Measurements from ENCODE around the gene CCP110.

Gene CCP110

GRCh38 chr16:19555186-19555937 lies 31.6 kb downstream of the CCP110 start, which contains the start of gene VPS35L:
Gene VPS35L (plus strand): TSS chr16:19555703. CDS start chr16:19555730, 27 bp downstream.
- DNase-seq (ENCODE audit: low read depth, low spot score), result peak; percentile 99
- H3K4me3 ChIP-seq (ENCODE audit: insufficient read length, low read depth), result peak within 1 kb of the TSS; percentile 80
- no peaks in the 10 kb centered on the region for H3K4me1 ChIP-seq (ENCODE audit: insufficient read depth, insufficient read length)
- no peaks in the 10 kb centered on the region for H3K9me3 ChIP-seq (ENCODE audit: insufficient read depth, low read length)
- no peaks in the 10 kb centered on the region for H3K27me3 ChIP-seq (ENCODE audit: insufficient read depth, insufficient read length)
- peaks cover 30% of the 10 kb centered on the region for H3K36me3 ChIP-seq (ENCODE audit: insufficient read depth, insufficient read length, low read length)
- TF ChIP-seq YY1 (IDR thresholded peaks at IDR 0.05; ENCODE audit: insufficient read depth, insufficient read length) (peak; percentile 100), ZNF274 (IDR thresholded peaks at IDR 0.05; ENCODE audit: low read depth, low read length) (no peak)
- peak within 1 kb of the TSS; percentile 89 for H3K9ac ChIP-seq (ENCODE audit: insufficient read length, low read depth)

GRCh38 chr16:19555938-19556771 lies 32.4 kb downstream of the CCP110 start:
- Histone ChIP-seq H3K36me3 (ENCODE audit: insufficient read depth, insufficient read length, low read length) (peaks cover 30% of the 10 kb centered on the region), H3K9me3 (ENCODE audit: insufficient read depth, low read length) (no peaks in the 10 kb centered on the region), H3K4me3 (ENCODE audit: insufficient read length, low read depth) (peak overlapping the region; percentile 80), H3K9ac (ENCODE audit: insufficient read length, low read depth) (peak overlapping the region; percentile 89), H3K27me3 (ENCODE audit: insufficient read depth, insufficient read length) (no peaks in the 10 kb centered on the region), H3K4me1 (ENCODE audit: insufficient read depth, insufficient read length) (no peaks in the 10 kb centered on the region)
- no peak for TF ChIP-seq ZNF274 (IDR thresholded peaks at IDR 0.05; ENCODE audit: low read depth, low read length)
- DNase-seq (ENCODE audit: low read depth, low spot score), result peak; percentile 50

GRCh38 chr16:19559242-19559910 lies 35.6 kb downstream of the CCP110 start:
- Histone ChIP-seq H3K27me3 (ENCODE audit: insufficient read depth, insufficient read length) (no peaks in the 10 kb centered on the region), H3K9me3 (ENCODE audit: insufficient read depth, low read length) (peaks cover 11% of the 10 kb centered on the region; the same call in 1 of the 2 replicates), H3K9ac (ENCODE audit: insufficient read length, low read depth) (no peak overlapping the region), H3K36me3 (ENCODE audit: insufficient read depth, insufficient read length, low read length) (peaks cover 5% of the 10 kb centered on the region), H3K4me3 (ENCODE audit: insufficient read length, low read depth) (no peak overlapping the region), H3K4me1 (ENCODE audit: insufficient read depth, insufficient read length) (no peaks in the 10 kb centered on the region)
- no peak for DNase-seq (ENCODE audit: low read depth, low spot score)
- TF ChIP-seq SUZ12 (IDR thresholded peaks at IDR 0.05; ENCODE audit: extremely low read depth, insufficient read depth, insufficient read length) (no peak), YY1 (IDR thresholded peaks at IDR 0.05; ENCODE audit: insufficient read depth, insufficient read length) (no peak), ZNF274 (IDR thresholded peaks at IDR 0.05; ENCODE audit: low read depth, low read length) (no peak)

GRCh38 chr16:19560078-19560477 lies 36.3 kb downstream of the CCP110 start:
- H3K4me1 ChIP-seq (ENCODE audit: insufficient read depth, insufficient read length), result no peaks in the 10 kb centered on the region
- H3K36me3 ChIP-seq (ENCODE audit: insufficient read depth, insufficient read length, low read length), result peaks cover 12% of the 10 kb centered on the region
- no peak overlapping the region for H3K4me3 ChIP-seq (ENCODE audit: insufficient read length, low read depth)
- TF ChIP-seq ZNF274 (IDR thresholded peaks at IDR 0.05; ENCODE audit: low read depth, low read length), result no peak
- peaks cover 11% of the 10 kb centered on the region; the same call in 1 of the 2 replicates for H3K9me3 ChIP-seq (ENCODE audit: insufficient read depth, low read length)
- DNase-seq (ENCODE audit: low read depth, low spot score), result no peak
- H3K9ac ChIP-seq (ENCODE audit: insufficient read length, low read depth), result no peak overlapping the region
- no peaks in the 10 kb centered on the region for H3K27me3 ChIP-seq (ENCODE audit: insufficient read depth, insufficient read length)

GRCh38 chr16:19563377-19563776 lies 39.6 kb downstream of the CCP110 start:
- TF ChIP-seq YY1 (IDR thresholded peaks at IDR 0.05; ENCODE audit: insufficient read depth, insufficient read length) (no peak), SUZ12 (IDR thresholded peaks at IDR 0.05; ENCODE audit: extremely low read depth, insufficient read depth, insufficient read length) (no peak), ZNF274 (IDR thresholded peaks at IDR 0.05; ENCODE audit: low read depth, low read length) (no peak)
- Histone ChIP-seq H3K4me1 (ENCODE audit: insufficient read depth, insufficient read length) (no peaks in the 10 kb centered on the region), H3K27me3 (ENCODE audit: insufficient read depth, insufficient read length) (no peaks in the 10 kb centered on the region), H3K9me3 (ENCODE audit: insufficient read depth, low read length) (peaks cover 11% of the 10 kb centered on the region; the same call in 1 of the 2 replicates), H3K4me3 (ENCODE audit: insufficient read length, low read depth) (no peak overlapping the region), H3K36me3 (ENCODE audit: insufficient read depth, insufficient read length, low read length) (peaks cover 41% of the 10 kb centered on the region), H3K9ac (ENCODE audit: insufficient read length, low read depth) (no peak overlapping the region)
- no peak for DNase-seq (ENCODE audit: low read depth, low spot score)

GRCh38 chr16:19566362-19566761 lies 42.6 kb downstream of the CCP110 start:
- H3K9ac ChIP-seq (ENCODE audit: insufficient read length, low read depth), result no peak overlapping the region
- TF ChIP-seq YY1 (IDR thresholded peaks at IDR 0.05; ENCODE audit: insufficient read depth, insufficient read length), result no peak
- TF ChIP-seq SUZ12 (IDR thresholded peaks at IDR 0.05; ENCODE audit: extremely low read depth, insufficient read depth, insufficient read length), result no peak
- no peak for TF ChIP-seq ZNF274 (IDR thresholded peaks at IDR 0.05; ENCODE audit: low read depth, low read length)
- no peak for DNase-seq (ENCODE audit: low read depth, low spot score)
- H3K4me3 ChIP-seq (ENCODE audit: insufficient read length, low read depth), result no peak overlapping the region
- H3K27me3 ChIP-seq (ENCODE audit: insufficient read depth, insufficient read length), result no peaks in the 10 kb centered on the region
- H3K36me3 ChIP-seq (ENCODE audit: insufficient read depth, insufficient read length, low read length), result peaks cover 63% of the 10 kb centered on the region
- no peaks in the 10 kb centered on the region for H3K4me1 ChIP-seq (ENCODE audit: insufficient read depth, insufficient read length)
- peaks cover 11% of the 10 kb centered on the region; the same call in 1 of the 2 replicates for H3K9me3 ChIP-seq (ENCODE audit: insufficient read depth, low read length)

- TF ChIP-seq ZNF274 (IDR thresholded peaks at IDR 0.05; ENCODE audit: low read depth, low read length), result no peak
- TF ChIP-seq SUZ12 (IDR thresholded peaks at IDR 0.05; ENCODE audit: extremely low read depth, insufficient read depth, insufficient read length), result no peak
- TF ChIP-seq YY1 (IDR thresholded peaks at IDR 0.05; ENCODE audit: insufficient read depth, insufficient read length), result no peak
- Histone ChIP-seq H3K9ac (ENCODE audit: insufficient read length, low read depth) (no peak overlapping the region), H3K27me3 (ENCODE audit: insufficient read depth, insufficient read length) (no peaks in the 10 kb centered on the region), H3K4me3 (ENCODE audit: insufficient read length, low read depth) (no peak overlapping the region), H3K9me3 (ENCODE audit: insufficient read depth, low read length) (peaks cover 11% of the 10 kb centered on the region; the same call in 1 of the 2 replicates), H3K4me1 (ENCODE audit: insufficient read depth, insufficient read length) (no peaks in the 10 kb centered on the region), H3K36me3 (ENCODE audit: insufficient read depth, insufficient read length, low read length) (peaks cover 71% of the 10 kb centered on the region)
- no peak for DNase-seq (ENCODE audit: low read depth, low spot score)
Observed at GRCh38 chr16:19567560-19567959, 43.8 kb downstream of the CCP110 start.

All from NT2/D1 (cell line).